ENCODE measurements around the gene PIK3AP1.
"Not testable (repeated sequence)": the region's sequence is repeated elsewhere in the genome, so short reads cannot be mapped to it uniquely, and the experiment has no call there.

PIK3AP1 gene

DNA sequence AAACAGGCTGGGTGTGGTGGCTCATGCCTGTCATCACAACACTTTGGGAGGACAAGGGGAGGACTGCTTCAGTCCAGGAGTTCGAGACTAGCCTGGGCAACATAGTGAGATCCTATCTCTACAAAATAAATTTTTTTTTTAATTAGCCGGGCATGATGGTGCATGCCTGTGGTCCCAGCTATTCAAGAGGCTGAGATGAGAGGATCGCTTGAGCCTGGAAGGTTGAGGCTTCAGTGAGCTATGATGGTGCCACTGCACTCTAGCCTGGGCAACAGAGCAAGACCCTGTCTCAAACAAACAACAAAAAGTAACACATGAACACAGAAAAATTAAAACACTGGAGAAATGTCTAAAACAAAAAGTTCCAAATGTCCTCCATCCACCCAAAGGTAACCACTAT, 22.9 kb downstream of the PIK3AP1 start:
- no peak for DNase-seq

DNA sequence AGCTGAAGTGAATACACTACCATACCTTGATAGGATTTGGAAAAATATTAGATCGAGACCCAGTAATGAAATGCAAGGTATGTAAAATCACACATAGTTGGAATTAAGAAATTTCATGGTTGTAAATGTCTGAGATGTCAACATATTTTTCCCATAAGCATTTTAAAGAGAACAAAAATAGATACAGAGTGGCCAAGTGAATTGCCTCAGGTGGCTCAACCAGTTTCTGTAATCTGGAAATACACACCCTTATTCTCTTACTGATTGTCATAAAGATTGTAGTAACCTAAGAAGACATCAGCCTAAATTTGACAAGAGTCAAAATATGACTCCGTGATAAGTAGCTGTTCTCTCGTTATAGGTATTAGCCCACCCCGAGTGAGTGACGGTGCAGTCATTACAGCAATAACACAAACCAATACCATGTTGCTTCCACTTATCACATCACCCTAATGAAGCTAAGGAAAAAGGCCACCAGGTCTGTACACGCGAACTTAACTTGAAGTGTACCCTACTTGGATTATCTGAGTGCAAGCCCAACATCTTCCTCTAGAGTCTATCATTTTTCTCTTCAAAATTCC, 23.4 kb downstream of the PIK3AP1 start:
- no peak for DNase-seq

- no peak for DNase-seq
Measured at GRCh38 chr10:96695975-96696634, 24.2 kb downstream of the PIK3AP1 start.

DNA sequence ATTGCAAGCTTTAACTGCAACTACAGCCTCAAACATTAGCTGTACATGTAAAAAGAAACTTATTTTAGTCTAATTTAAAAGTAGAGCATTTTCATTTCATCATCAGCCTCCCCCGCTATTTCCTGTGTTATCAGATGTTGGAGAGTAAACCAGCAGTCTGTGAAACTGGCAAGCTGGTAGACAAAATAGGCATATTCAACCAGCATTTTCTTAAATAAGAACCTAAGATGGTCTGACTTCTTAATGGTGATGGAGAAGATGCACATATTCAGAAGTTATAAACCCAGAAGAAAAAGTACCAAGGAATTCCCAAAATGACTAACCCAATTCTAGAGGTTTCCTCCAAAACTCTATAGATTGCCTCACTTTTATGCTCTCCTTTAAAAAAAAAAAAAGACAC, 24.9 kb downstream of the PIK3AP1 start:
- DNase-seq, result no peak

DNA sequence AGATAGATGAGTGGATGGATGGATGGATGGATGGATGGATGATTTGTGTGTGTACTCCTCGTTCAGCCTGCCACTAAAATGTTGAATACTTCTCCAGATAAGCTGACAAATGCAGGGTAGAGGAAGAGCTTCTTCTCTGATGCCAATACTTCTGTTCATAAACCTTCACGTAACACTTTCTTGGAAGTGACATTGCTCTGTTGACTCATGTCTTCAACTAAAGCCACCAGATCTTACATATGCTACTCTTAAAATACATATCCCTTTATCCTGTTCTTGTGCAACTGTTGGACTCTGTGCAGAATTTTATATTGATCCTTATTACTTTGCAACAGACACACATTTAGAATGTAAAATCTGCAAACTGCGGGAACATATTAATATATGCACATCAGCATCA, 26.9 kb downstream of the PIK3AP1 start:
- no peak for DNase-seq

DNA sequence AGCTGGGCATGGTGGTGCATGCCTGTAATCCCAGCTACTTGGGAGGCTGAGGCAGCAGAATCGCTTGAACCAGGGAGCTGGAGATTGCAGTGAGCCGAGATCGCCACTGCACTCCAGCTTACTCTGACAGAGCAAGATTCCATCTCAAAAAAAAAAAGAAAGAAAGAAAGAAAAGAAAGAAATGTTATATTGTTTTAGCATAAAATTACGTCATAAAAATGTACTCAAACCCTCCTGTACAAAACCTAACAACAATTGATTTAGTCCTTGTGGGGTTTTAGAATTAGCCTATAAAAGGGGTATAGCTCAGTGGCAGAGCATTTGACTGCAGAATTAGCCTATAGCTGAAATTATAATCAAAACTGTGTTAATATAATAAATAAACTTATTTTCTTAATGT, 27.9 kb downstream of the PIK3AP1 start:
- DNase-seq, result no peak

DNA sequence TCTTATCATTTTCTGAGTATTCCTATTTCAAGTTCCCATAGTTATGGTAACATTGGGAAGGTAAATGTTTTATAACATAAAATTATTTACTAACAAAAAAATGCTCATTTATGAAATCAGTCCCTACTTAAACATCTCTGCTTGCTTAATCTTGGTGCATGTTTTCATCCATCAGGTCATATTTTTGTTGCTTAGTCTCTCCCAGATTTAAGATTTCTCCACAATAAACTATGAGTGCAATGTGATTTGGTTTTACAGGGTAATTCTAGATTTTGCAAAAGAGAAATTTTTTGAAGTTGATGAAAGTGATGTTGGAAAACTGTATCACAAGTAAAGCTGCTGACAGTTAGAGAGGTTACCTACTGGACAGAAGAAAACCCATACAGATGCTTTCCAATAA, 28.6 kb downstream of the PIK3AP1 start:
- DNase-seq, result no peak

- DNase-seq, result no peak
Measured at GRCh38 chr10:96690755-96691730, 29.3 kb downstream of the PIK3AP1 start.

DNA sequence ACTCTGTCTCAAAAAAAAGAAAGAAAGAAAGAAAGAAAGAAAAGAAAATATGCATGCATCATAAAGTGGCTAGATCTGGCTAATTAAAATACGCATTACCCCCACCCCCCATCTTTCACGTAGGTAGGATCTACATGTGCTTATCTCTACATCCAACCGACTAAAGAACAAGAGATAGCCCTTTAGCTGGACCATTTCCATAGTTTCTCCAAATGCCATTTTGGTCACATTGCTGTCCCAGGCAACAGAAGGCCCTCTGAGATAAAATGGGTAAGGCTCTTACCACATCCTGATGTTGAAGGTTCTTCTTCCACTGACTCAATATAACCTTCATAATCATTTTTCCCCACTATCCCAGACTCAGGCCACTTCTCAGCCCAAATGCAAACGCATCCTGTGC, 31.5 kb downstream of the PIK3AP1 start:
- no peak for DNase-seq

- no peak for DNase-seq
Measured at GRCh38 chr10:96687317-96688012, 32.8 kb downstream of the PIK3AP1 start.

- no peak for DNase-seq
Measured at GRCh38 chr10:96686514-96686913, 33.8 kb downstream of the PIK3AP1 start.

GRCh38 chr10:96685306-96685705, 35.0 kb downstream of the PIK3AP1 start:
- no peak for DNase-seq

GRCh38 chr10:96684826-96685225, 35.5 kb downstream of the PIK3AP1 start:
- DNase-seq, result no peak

DNA sequence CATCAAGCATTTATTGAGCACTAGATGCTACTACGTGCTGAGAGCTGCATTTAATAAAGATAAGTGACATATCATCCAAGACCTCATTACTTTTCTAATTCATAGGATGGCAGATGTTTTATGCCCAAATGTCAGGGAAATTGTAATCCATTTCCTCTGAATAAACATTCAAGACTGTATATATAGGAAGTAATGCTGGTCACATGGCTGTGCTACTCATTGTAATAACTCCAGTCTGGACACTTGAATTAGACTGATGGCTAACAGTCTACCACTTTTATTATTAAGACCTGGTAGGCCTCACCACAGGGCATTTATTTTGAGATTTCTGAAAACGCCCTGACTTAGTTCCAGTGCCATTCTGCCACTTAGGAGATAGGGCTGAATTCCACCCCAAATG, 36.6 kb downstream of the PIK3AP1 start:
- no peak for DNase-seq

GRCh38 chr10:96683065-96683464, 37.2 kb downstream of the PIK3AP1 start:
- DNase-seq, result no peak

- no peak for DNase-seq
Measured at GRCh38 chr10:96681524-96681923, 38.8 kb downstream of the PIK3AP1 start.

DNA sequence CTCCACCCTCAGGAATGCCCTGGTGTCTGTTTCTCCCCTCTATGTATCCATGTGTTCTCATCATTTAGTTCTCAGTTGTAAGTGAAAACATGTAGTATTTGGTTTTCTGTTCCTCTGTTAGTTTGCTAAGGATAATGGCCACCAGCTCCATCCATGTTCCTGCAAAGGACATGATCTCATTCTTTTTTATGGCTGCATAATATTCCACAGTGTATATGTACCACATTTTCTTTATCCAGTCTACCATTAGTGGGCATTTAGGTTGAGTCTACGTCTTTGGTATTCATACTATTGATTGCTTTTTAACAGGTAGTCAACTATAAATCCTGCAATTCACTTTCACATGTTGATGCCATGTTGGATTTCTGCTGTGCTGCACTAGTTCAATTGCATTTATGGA, 39.9 kb downstream of the PIK3AP1 start:
- not testable (repeated sequence) for DNase-seq

- no peak for DNase-seq
Measured at GRCh38 chr10:96678725-96679124, 41.6 kb downstream of the PIK3AP1 start.

- no peak for DNase-seq
Measured at GRCh38 chr10:96676272-96677112, 43.8 kb downstream of the PIK3AP1 start.

GRCh38 chr10:96675846-96676245, 44.5 kb downstream of the PIK3AP1 start:
- no peak for DNase-seq

GRCh38 chr10:96673318-96674099, 46.8 kb downstream of the PIK3AP1 start:
- peak; percentile 68 for DNase-seq
